Testis (tissue), 3 donors: Measurements from ENCODE around the gene ING5. TPM values are rescaled to one million over a fixed set of nuclear protein-coding genes. Genes with fewer than 3 reads are reported as not detected.

Experiments used
- DNase-seq: peaks from one replicate; pipeline ENCODE4 v3.0.0-alpha.2; 2019
- H3K27ac ChIP-seq, 2 donors: fragments of 200-600 bp; sonication (generic); one replicate each; pipeline ENCODE4 v1.5.1; 2019
- H3K27me3 ChIP-seq: fragments of 200-600 bp; sonication (generic); one replicate; pipeline ENCODE4 v1.5.1; 2019
- H3K36me3 ChIP-seq: fragments of 200-600 bp; sonication (generic); one replicate; pipeline ENCODE4 v1.5.1; 2017; ENCODE audit warnings: low read depth; ENCODE audit errors: missing control alignments
- H3K4me1 ChIP-seq: fragments of 200-600 bp; sonication (generic); one replicate; pipeline ENCODE4 v1.5.1; 2019
- H3K4me3 ChIP-seq, 2 donors: fragments of 200-600 bp; sonication (generic); one replicate each; pipeline ENCODE4 v1.5.1; 2017 to 2019
- H3K9me3 ChIP-seq: fragments of 200-600 bp; sonication (generic); one replicate; pipeline ENCODE4 v1.5.1; 2017
- CTCF ChIP-seq, 3 experiments: fragments of 450-650 bp in 2 of 3; fragments of 200-600 bp in 1 of 3; sonication (generic) in 1 of 3; IDR thresholded peaks; one replicate each; pipeline ENCODE4 v1.5.1; 2016 to 2019; ENCODE audit warnings: antibody characterized with exemption in 3 of 3, mild to moderate bottlenecking in 2 of 3, moderate library complexity in 1 of 3
- POLR2A ChIP-seq: fragments of 450-650 bp; IDR thresholded peaks from one replicate; pipeline ENCODE4 v1.6.1; 2017; ENCODE audit warnings: antibody characterized with exemption, mild to moderate bottlenecking, moderate library complexity
- WGBS, 2 donors: methylation state at CpG; one replicate each; pipeline ENCODE4 v1.1.5; 2018; 5-methylcytosine and 5-hydroxymethylcytosine counted together
- intact Hi-C: fragments of 100-400 bp; cut with DNase I; formaldehyde crosslinking; loops from one replicate; pipeline ENCODE4 v1.15.1; 2023; ENCODE audit warnings: low total_unique reads
- polyA plus RNA-seq: library from polyadenylated mRNA; stranded (reverse); fragments of 350-450 nt; fragmentation: Illumina TruSeq; extraction: RNeasy Lipid Tissue Mini Kit (QIAGEN cat#74804); gene quantifications from one replicate; pipeline ENCODE4 v1.2.3, GENCODE V29; 2014; ENCODE audit warnings: low read depth, low replicate concordance; ENCODE audit not compliant: insufficient read depth
- total RNA-seq, 2 donors: library from RNA; depleted of rRNA; stranded (reverse); fragments of >200 nt; gene quantifications; one replicate each; pipeline ENCODE4 v1.2.3, GENCODE V29; 2016

The ING5 gene
- total and polyA plus RNA-seq, 3 donors from 2014 or later = 21.5 to 56.9 (median 44.5) TPM

DNA sequence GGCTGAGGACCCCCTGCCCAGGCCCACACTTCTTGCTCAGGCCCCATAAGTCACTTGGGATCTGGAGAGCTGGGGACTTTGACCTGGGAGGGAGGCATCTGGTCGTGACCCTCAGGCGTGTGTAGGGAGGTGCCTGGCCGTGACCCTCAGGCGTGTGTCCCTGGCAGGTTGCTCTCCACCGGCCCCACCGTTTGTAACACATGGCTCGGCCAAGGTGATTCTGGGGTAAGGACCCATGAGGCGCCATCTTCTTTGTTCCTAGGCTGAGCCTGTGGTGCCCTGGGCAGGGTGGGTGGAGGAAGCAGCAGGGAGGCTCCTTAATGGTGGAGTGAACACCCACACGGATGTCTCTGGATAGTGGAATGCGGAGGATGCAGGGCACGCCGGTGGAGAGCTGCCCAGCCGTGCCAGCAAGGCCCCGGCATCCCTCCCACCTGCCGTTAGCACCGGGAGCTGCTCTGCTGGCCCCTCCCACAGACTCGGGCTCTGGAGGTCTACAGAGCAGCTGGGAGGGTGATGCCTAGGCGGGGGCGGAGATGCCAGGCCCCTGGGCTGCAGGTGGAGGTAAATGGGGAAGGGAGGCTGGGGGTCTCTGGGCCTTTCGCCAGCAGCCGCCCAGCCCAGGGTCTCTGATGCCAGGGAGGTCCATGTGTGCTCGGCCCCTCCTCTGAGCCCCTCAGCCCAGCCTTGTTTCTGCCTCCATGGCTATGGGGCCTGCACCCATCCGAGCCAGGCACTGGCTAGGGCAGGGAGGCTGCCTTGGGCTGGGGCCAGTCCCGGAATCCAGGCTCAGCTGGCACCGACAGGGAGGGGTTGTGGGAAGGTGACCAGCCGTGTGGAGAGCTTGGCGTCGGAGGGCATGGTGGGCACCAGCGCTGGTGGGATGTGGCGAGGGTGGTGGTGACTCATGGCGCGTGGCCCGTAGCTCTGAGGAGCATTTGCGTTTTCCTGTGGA, 73.7 kb downstream of the ING5 start:
- H3K27ac ChIP-seq = no peak overlapping the region
- TF ChIP-seq CTCF (IDR thresholded peaks at IDR 0.05) (no peak), POLR2A (no peak)
- no peaks in the 10 kb centered on the region for H3K9me3 ChIP-seq
- H3K36me3 ChIP-seq = no peaks in the 10 kb centered on the region
- no peaks in the 10 kb centered on the region for H3K4me1 ChIP-seq
- H3K4me3 ChIP-seq = no peak overlapping the region
- WGBS, 2 donors = 73 to 82% methylated on average over 14 to 34 of the region's 34 CpGs
- intact Hi-C loops = no loop called here
- peak; percentile 16 for DNase-seq
- H3K27me3 ChIP-seq = no peaks in the 10 kb centered on the region

DNA sequence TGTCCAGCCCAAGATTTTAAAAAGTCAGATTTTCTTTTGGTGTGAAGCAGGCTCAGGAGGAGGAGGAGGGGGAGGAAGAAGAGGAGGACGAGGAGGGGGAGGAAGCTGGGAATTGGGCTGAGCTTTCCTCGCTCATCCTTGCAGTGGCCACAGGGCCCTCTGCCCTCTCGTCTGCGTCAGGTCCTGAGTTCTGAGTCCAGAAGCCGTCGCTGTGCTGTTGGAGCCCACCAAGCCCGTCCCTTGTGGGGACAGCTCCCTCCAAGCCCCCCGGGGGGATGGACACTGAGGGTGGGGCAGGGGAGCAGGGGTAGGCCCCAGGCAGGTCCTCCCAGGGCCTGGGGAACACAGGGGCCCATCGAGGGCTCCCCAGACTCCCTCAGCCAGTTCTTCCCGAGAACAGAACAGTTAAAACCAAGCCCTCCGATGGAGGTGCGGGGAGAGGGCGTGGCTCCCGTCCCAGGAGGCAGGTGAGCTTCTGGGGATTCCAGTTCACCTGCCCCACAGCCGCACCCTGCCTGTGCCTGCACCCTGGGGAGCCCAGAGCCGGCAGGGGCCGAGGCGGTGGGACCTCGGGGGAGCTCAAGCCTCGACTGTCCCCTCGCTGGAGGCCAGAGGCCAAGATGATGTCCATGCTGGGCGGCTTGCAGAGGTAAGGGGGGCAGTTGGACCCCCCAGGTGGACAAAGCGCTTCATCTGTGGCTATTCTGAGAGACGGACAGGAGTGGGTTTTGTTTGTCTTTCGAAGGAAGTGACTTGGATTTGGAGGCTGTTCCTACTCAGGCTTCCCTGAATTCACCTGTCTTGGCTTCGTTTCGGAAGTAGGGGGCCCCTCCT, 74.7 kb downstream of the ING5 start, which contains the start of gene GAL3ST2:
TSS of gene GAL3ST2 (plus strand) at position 487 of the 834 bp plus-strand sequence. CDS start at position 621, 134 bp downstream.
- 90 to 92% methylated on average over 13 to 27 of the region's 27 CpGs for WGBS, 2 donors
- intact Hi-C loops = no loop called here
- no peak for DNase-seq
- H3K27ac ChIP-seq = no peak within 1 kb of the TSS
- no peaks in the 10 kb centered on the region for H3K36me3 ChIP-seq
- no peak for TF ChIP-seq CTCF (IDR thresholded peaks at IDR 0.05)
- no peak for TF ChIP-seq POLR2A
- no peaks in the 10 kb centered on the region for H3K9me3 ChIP-seq
- no peak within 1 kb of the TSS for H3K4me3 ChIP-seq
- H3K4me1 ChIP-seq = no peaks in the 10 kb centered on the region
- H3K27me3 ChIP-seq = no peaks in the 10 kb centered on the region

DNA sequence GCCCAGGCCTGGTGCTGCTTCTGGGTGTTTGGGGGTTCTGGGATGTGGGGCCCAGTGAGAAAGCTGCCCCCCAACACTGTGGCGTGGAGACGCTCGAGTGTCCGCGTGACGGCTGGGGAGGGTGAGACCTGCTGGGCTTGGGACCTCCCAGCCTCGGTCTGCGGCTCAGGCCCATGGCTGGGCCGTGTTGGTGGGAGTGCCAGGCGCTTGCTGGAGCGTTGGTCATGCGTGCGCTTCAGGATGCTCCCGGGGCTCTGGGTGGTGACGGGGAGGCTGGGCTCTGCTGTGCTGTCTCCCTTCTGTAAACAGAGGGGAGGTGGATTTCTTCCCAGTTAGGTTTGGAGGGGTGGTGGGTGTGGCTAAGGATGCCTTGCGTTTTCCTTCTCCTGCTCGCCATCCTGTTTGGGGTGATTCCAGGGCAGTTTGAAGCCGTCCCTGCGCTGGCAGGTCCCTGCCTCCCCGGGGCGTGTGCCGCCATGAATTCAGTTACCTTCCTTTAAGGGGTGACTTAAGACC, 75.4 kb downstream of the ING5 start:
- 86 to 90% methylated on average over 16 to 22 of the region's 22 CpGs for WGBS, 2 donors
- TF ChIP-seq POLR2A = no peak
- TF ChIP-seq CTCF (IDR thresholded peaks at IDR 0.05) = no peak
- Histone ChIP-seq H3K27ac (no peak overlapping the region), H3K36me3 (no peaks in the 10 kb centered on the region), H3K4me1 (no peaks in the 10 kb centered on the region), H3K4me3 (no peak overlapping the region), H3K9me3 (no peaks in the 10 kb centered on the region), H3K27me3 (no peaks in the 10 kb centered on the region)
- peak; percentile 9 for DNase-seq
- intact Hi-C loops = no loop called here

DNA sequence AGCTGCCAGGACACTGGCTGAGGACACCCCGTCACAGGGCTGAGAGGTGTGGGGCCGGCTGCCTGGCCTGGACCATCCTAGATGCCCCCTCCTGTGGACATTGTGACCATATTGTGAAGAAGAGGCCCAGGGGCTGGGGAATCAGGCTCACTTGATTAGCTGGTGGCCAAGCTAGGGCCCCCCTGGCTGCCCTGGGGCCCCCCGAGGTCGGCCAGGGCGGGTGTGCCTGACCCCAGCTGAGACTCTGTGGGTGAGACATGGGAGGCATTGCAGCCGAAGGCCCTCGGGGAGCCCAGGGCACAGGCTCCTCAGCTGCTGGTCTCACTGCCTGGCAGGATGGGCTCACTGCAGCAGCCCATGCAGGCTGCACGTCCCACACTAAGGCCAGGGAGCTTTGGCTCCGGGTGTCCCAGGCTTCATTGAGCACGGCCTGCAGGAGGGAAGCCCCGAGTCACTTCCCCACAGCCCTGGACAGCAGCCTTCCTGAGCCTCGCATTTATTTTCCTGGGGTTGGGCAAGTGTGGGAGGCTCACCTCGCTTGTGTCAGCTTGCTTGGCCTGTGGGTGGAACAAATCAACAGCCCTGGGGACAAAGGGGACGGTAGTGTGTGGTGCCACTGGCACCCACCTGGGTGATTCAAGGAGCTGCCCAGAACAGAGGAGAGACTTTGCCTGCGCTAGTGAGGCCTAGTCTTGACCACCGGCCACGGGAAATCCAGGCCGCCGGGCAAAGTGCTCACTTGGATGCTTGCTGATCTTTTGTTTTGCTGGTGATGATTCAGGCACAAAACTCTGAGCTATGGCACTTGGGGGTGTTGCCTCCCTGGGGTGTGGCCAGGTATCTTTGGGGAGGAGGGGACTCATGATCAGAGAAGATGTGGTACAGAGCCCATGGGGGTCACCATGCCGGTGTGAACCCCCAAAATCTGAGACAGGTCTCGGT, 76.1 kb downstream of the ING5 start:
- no peaks in the 10 kb centered on the region for H3K36me3 ChIP-seq
- peak; percentile 11 for DNase-seq
- H3K4me1 ChIP-seq = no peaks in the 10 kb centered on the region
- H3K4me3 ChIP-seq = no peak overlapping the region
- WGBS, 2 donors = 83 to 96% methylated on average over 16 to 21 of the region's 21 CpGs
- H3K27ac ChIP-seq = no peak overlapping the region
- TF ChIP-seq CTCF (IDR thresholded peaks at IDR 0.05) = no peak
- TF ChIP-seq POLR2A = no peak
- H3K27me3 ChIP-seq = no peaks in the 10 kb centered on the region
- no peaks in the 10 kb centered on the region for H3K9me3 ChIP-seq
- intact Hi-C loops = no loop called here
